Superior temporal gyrus (tissue), 1 donor: ENCODE measurements around the gene PHF21A.

Source experiments
- DNase-seq: peaks from one replicate; pipeline ENCODE4 v3.0.0-alpha.2; 2016; ENCODE audit errors: extremely low spot score

The PHF21A gene

DNA sequence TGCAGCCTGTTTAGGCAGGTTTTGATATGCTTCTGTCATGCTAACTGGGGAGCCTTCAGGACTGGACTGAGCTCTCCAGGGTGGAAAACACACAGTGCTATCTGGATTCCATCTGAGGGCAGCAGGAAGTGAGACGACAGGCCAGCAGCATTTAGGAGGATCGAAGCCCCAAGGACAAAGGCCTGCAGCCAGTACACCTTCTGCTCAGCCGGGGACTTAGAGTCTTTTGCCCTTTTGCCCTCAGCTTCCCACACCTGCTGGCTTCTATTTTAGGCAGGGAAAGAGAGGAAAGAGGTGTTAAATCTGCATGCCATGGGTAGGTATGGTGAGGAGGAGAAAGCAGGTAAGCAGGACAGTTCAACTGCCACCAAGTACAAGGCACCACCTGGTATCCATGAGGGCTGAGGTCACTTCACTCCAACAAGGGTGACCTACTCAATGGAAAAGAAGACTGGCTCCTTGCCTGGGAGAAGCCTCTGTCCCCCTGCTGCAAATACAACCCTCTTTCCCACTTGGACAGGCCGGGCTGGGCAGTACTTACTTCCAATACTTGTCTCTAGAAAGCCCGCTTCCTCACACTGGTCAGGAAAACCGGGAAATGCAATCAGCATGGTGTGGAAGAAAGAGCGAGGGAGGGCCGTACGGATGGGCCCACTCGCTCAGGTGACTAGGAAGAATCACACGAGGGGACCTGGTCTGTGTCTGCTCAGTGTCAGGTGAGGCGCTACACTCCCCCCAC, 186.5 kb downstream of the PHF21A start:
- DNase-seq: no peak

GRCh38 chr11:45933846-45934579, 187.2 kb downstream of the PHF21A start:
- DNase-seq: no peak

DNA sequence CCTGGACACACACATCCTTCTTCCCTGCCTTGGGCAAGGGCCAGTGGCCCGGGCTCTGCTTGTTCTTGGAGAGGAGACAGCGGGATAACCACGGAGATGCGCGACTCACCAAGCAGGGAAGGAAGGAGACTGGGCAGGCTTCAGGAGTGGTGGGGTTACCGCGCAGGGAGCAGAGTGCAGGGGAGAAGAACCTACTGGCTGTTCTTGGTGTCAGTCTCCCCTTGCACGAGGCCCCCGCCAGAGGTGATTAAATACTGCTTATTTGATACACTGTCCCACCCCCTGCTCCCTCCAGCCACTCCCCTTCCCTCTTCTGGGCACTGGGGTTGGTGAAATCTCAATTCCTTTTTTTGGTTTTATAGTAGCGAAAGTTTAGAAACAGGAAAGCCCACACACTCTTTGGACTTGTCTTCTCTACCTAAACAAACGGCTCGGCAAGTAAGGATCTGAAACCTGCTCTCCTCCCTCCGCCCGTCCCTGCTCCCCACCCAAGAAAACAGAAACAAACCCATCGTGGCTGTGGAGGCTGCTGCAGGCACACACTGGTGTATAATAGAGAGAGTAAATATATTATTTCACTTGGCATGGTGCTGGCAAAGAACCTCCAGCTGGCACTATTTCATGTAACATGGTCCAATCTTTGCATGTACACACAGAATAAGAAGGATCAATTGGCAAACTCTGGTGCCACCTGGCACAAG, 188.0 kb downstream of the PHF21A start:
- DNase-seq: no peak

DNA sequence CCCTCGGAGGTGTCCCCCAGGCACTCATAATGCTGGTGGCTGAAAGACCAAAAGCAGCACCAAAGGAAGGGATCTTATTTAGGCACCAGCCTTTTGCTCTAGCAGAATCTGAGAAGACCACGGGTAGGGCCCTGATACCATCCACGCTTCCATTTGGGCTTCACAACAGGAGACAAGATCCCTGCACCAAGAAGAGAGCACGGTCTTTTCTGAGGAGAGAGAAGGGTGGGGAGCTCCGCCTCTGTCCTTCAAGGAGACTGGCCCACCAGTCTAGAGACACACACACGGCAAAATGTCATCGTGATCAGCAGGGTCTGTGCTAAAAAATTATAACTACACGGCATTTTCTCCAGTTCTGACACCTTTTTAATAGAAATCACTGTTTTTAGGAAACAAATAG, 189.0 kb downstream of the PHF21A start:
- no peak for DNase-seq

DNA sequence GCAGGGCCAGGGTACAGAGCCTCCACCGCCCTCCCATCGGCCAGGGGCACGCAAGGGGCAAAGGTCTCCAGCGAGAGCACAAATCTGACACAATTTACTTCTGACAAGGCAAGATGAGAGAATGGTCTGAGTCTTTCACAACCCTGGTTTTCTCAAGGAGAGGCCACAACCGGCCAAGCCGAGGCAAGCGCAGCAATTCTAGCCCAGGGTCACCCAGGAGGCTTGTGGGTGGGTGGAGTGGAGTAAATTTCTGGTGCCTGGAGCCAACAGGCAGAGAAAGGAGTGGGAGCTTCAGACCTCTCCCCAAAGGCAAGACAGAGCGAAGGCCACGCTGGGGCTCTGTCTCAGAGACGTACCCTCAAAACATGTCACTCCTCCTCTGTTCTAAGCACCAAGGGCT, 189.5 kb downstream of the PHF21A start:
- DNase-seq: no peak

DNA sequence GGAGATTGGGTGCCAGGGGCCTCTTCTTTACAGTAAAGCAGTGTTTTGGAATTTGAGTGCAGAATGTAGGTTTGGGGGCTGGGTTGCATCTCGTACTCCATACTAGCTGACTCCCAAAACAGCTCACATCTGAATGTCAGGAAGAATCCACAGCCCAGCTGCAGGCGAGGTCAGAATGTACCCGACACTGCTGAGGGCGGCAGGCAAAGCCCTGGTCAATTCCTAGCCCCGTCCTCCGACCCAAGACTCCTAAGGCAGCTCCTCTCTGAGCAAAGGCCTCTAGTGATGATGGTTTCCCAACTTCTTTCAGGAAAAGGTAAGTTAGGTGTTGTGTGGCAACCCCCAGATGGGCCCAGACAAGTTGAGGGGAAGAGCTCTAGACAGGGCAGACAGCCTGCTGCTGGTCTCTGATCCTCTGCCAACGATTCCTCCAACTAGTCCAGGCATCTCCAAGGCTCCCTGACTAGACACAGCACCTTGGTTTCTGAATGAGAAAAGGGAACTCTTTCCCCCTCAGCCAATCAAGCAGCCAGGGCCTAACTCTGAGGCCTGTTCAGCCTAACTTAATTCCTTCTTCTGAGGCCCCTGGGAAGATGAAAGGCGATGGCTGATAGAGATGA, 190.2 kb downstream of the PHF21A start:
- DNase-seq: no peak

DNA sequence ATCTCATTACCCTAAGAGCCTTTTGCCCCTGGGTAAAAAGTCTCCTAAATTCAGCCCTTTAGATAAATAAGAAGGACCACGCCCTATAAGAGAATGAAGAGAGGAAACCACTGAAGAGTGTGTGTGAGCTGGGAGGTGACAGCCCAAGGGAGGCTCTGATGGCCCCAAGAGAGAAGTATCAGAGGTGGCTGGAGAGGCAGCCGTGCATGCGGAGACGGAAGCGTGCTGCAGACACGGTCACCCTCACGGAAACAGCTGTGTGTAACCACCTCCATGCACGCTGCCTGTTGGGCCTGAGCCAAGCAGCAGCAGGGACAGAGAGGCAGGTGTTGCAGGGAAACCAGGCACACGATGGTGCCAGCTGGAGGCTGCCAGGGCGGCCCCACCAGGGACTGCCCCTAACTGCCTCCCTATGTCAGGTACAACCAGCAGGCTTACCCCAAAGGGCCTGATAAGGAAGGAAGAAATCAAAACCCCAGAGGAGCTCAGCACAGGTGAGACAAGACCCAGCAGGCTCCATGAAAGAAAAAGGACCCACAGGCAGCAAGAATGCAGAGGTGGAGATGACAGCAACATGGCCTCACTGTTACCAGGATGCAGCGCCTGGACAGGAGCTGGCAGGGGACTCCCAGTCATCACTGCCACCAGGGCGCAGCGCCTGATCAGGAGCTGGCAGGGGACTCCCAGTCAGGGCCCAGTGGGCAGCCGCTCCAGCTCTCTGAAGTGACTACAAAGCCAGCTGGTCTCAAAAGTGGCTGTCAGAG, 191.0 kb downstream of the PHF21A start:
- DNase-seq: no peak

DNA sequence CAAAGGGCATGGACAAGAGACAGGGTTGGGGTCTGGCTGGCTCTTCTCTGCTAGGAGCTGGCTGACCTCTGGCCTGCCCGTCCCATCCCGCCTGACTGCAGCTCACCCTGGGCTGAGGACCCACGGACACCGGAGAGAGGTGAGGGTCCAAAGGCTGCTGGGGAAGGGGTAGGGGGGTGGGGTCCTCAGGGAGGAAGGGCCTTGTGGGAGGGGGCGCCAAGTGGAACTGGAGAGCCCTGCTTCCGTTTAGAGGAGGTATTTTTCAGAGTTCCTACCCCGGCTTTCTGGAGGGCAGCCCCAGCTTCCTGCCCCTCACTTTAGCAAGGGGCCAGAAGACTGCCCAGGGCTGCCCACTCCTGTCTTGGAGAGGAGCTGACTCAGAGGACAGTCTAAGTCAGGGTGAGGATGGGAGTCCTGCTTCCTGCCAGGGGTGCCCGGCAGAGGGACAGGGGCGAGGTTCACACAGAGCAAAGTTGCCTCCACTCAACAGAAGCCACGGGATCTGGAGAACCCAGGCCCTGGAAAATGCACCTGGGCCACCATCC, 191.7 kb downstream of the PHF21A start:
- DNase-seq: no peak

DNA sequence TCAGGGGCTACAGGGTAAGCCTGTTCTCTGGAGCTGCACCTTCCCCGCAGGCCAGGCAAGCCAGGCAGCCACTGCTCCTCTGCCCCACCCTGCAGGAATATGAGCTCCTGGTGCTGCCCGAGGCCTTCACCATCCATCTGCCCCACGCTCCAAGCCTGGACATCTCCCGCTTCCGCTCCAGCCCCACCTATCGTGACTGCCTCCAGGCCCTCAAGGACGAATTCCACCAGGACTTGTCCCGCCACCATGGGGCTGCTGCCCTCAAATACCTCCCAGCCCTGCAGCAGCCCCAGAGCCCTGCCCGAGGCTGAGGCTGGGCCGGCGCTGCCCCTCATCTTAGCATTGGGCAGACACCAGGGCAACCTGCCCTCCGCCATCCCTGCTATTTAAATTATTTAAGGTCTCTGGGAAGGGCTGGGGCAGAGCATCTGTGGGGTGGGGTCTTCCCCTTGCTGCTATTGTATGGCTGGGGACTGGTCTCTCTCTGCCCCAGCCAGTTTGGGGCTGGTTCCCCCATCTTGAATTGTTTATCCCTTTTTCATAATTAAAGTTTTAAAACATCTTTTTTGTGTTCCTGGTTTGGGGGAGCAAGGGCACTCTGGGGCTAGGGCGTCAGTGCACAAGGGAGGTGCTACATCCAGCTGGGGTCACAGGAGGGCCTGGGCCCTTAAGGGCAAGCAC, 192.6 kb downstream of the PHF21A start:
- DNase-seq: no peak

DNA sequence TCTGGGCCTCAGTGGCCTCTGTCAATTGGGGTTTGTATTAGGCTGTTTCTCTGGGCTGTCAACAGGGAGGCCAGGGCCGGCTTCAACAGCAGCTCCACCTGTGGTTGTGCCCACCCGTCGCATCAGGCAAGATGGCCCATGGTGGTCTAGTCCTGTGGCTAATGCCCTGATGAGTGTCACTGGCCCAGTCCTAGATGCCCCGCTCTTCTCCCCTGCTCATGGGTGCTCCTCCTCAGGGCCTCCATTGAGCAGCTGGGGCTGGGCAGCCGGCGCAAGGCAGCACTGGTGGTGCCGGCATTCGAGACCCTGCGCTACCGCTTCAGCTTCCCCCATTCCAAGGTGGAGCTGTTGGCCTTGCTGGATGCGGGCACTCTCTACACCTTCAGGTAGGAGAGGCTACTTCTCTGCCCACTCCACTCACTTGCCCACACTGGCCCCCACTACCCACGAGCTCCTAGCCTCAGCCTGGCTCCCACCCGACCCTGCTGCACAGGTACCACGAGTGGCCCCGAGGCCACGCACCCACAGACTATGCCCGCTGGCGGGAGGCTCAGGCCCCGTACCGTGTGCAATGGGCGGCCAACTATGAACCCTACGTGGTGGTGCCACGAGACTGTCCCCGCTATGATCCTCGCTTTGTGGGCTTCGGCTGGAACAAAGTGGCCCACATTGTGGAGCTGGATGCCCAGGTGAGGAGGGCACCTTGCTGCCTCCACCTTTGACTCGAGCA, 193.4 kb downstream of the PHF21A start:
- DNase-seq: no peak

- DNase-seq: no peak
Observed at GRCh38 chr11:45927332-45927683, 193.9 kb downstream of the PHF21A start.

GRCh38 chr11:45926536-45927331, 194.5 kb downstream of the PHF21A start:
- DNase-seq: no peak

DNA sequence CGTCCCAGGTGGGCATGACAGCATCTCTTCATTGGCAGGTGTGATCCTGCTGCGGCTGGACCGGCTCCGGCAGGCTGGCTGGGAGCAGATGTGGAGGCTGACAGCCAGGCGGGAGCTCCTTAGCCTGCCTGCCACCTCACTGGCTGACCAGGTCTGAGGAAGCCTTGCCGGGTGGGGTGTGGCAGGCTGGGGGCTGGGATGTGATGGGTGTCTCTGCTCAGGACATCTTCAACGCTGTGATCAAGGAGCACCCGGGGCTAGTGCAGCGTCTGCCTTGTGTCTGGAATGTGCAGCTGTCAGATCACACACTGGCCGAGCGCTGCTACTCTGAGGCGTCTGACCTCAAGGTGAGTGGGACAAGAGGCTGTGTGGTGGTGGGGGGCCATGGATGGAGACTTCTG, 195.3 kb downstream of the PHF21A start:
- no peak for DNase-seq

DNA sequence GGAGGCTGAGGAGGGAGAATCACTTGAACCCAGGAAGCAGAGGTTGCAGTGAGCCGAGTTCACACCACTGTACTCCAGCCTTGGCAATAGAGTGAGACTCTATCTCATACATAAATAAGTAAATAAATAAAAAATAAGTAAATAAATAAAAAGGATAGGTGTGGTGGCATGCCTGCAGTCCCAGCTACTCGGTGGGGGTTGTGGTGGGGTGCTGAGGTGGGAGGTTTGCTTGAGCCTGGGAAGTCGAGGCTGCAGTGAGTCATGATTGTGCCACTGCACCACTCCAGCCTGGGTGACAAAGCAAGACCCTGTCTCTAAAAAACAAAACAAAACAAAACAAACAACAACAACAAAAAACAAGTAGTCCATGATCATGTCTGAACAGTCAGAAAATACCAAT, 195.7 kb downstream of the PHF21A start:
- no peak for DNase-seq

GRCh38 chr11:45924927-45925326, 196.3 kb downstream of the PHF21A start:
- no peak for DNase-seq

DNA sequence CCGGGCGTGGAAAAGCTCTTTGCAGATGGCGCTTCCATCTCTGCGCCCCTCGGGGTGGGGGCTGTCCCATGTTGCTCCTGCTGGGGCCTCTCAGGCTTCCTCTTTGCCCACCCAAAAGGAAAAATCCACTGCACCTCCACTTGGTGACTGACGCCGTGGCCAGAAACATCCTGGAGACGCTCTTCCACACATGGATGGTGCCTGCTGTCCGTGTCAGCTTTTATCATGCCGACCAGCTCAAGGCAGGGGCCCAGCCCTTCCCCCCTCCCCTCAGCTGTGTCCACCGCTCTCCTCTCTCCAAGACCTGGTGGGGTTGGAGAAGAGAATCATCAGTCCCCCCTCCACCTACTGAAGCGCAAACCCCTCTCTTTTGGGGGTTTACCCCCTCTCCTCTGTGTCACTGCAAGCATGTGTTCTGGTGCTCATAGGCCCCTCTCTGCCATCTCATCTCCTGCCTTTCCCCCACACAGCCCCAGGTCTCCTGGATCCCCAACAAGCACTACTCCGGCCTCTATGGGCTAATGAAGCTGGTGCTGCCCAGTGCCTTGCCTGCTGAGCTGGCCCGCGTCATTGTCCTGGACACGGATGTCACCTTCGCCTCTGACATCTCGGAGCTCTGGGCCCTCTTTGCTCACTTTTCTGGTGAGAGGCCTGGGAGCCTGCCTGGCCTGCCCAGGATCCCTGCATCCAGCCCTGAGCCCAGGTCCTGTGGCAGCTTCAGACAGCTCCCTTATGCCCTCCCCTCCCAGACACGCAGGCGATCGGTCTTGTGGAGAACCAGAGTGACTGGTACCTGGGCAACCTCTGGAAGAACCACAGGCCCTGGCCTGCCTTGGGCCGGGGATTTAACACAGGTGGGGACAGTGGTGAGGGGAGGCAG, 197.0 kb downstream of the PHF21A start:
- DNase-seq: no peak

DNA sequence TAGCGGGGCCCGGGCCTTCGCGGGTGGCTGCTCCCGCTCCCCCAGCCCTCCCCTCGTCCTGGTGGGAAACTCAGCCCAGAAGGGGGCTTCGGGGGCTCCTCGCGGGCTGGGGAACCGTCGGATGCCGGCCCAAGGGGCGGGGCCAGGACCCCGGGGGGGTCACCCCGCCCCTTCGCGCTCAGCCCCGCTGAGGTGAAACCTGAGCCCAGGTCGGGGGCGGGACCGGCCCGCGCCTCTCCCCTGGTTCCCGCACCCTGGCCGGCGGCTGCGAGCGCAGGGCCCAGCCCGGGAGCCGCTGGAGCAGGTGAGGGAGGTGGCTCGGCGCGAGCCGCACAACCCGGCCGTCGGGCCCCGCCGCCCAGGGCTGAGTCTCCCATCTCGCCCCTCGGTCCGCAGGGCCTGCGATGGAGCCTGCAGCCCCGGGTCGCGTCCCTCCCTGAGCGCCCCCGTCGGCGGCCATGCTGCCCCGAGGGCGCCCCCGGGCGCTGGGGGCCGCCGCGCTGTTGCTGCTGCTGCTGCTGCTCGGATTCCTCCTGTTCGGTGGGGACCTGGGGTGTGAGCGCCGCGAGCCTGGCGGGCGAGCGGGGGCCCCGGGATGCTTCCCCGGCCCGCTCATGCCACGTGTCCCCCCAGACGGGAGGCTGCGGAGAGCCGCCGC, 198.7 kb downstream of the PHF21A start, which contains the start of gene LARGE2:
LARGE2 (plus strand) TSS at position 232 of the 658 bp plus-strand sequence; CDS start at position 459, 227 bp downstream.
- DNase-seq: no peak
